ENCODE data around the gene DLG5.

Gene DLG5

DNA sequence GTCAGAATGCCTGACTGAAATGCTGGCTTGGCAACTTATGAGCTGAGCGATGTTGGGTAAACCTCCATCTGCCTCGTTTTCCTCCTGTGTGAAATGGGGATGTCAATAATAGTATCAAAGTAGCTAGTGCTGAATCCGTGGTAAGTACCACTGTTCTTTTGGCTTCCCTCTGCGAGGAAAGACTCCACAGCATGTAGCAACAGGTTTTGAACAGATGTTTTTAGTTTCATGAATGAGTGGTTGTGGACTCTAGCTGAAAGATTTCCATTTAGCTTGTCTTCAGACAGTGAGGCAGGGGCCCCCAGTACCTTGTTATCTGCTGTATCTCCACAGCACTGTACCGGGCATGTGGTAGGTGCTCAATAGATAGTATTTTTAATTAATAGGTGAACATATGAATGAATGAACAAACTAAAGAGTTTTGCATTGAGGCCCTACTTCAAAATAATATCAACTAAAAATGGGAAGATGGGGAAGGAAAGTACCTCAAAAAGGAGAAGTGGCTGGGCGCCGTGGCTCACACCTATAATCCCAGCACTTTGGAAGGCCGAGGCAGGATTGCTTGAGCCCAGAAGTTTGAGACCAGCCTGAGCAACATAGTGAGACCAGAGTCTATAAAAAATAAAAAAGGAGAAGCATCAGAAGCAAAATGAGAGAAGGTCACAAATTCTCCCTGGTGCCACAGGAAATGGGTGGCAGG, 5.6 kb upstream of the DLG5 start:
- DNase-seq, result no peak
- no peak for TF ChIP-seq POLR2A (IDR thresholded peaks at IDR 0.05; ENCODE audit: low read length)
- no peak for TF ChIP-seq GATA1 (IDR thresholded peaks at IDR 0.05; ENCODE audit: low read depth, low read length)

DNA sequence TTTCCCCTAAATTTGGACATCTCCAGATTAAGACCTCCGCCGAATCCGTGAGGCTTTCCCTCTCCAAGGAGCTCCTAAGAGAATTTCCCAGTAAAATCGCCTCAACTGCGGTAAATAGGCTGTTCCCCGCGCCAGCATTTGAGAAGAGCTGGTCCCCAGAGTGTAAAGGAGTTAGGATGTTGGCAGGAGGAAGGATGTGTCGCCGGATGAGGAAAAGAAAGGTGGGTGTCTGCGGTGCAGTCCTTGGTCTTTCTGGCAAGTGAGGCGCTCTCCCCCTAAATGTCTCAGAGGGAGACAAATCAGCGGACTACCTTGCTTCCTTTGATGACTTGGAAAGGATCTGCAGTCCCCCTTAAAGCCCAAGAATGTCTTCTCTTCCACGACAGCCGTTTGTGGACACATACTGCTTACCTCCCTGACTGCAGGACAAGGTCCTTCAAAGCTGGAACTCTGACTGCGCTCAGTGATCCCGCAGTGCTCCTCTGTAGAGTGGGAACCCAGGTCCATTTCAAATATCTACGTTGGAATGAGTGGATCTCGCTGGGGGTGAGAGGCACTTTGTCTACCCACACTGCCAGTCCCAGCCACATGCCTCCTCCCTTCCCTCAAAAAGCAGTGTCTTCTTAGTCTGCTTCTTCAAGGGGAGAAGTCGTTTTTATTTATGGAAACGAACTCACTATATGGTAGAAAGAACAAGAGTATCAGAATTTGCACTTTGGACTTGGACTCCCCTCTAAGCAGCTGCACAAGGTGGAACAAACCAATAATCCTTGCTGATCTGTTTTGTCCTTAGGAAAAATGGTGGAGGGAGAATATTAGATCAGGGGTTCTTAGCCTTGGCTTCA, 1.1 kb upstream of the DLG5 start:
- DNase-seq, result no peak
- TF ChIP-seq POLR2A (IDR thresholded peaks at IDR 0.05; ENCODE audit: low read length) (no peak), GATA1 (IDR thresholded peaks at IDR 0.05; ENCODE audit: low read depth, low read length) (no peak)

DNA sequence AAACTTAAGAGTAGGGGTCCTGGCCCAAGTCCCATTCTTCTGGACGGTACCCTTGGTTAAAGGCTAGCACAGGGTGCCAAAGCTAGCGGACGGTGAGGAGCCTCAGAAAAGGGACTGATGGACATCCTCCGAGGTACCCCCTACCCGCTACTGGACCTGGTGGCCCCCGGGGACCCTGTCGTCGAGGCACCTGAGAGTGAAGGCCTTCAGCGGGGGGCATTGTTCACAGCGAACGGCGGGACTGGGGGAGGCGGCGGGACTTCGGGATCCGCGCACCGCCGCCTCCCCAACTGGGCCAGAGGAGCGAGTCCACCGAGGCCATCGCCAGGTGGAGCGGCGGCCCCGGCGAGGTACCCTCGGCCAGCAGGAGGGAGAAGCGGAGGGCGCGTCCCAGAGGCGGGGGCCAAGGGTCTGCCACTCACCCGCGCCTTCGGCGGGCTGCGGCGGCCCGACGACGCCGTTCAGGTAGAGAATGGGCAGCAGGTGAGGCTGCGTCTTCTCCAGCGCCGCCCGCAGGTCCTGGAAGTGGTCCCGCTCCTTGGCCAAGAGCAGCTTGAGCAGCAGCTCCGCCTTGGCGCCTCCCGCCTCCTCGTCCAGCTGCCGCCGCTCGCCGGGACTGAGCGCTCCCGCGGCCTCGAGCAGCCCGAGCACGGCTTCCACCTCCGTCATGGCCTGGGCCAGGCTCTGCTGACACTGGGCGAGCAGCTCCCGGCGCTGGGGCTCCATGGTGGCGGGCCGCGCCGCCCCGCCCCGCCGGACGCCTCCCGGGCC, 575 bp downstream of the DLG5 start:
- peak; percentile 54 to 72 for DNase-seq
- TF ChIP-seq GATA1 (IDR thresholded peaks at IDR 0.05; ENCODE audit: low read depth, low read length), result no peak
- no peak for TF ChIP-seq POLR2A (IDR thresholded peaks at IDR 0.05; ENCODE audit: low read length)

DNA sequence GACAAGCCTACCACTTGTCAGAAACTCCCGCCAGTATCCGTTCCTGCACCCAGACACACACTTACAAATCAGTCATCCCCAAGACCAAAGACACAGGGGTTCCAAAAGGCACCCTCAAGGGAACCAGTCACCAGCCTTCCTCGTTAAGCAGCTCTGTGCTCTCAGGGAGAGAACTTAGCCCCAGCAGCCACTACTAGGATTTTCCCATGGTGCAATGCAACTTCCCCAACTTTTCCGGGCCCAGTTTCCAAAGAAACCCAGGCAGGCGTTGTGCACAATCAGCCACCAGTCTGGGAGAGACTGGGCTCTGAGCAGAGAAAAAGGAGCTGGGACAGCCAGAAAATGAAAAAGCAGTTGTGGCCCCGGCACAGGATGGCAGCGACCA, 1.2 kb downstream of the DLG5 start:
- TF ChIP-seq POLR2A (IDR thresholded peaks at IDR 0.05; ENCODE audit: low read length) (no peak), GATA1 (IDR thresholded peaks at IDR 0.05; ENCODE audit: low read depth, low read length) (no peak)
- DNase-seq, result peak in 1 of 2 experiments; percentile 31

DNA sequence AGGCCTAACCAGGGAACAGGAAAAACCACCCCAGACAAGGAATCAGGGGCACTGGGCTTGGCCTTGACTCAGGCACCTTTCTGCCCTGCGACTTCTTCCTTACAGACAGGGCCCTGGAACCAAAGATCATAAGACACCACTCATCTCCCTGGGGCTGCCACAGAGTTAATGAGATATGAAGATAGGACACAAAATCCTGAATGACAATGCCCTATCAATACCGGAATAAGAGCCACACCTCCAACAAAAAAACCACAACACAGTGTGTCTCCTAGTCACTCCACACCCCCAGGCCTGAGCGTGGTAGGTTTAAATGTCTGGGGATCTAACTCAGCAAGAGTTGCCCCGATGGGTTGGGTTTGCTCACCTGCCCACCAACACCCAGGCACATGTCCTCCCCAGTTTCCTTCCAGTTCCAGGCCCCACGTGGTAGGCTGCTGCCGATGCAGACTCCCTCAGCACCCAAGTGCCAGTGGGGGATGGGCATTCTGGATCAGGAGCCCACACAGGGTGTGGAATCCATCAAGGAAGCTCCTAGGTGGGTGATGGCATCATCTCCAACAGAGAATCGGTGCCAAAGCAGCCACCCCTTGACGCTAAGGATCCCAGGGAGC, 3.9 kb downstream of the DLG5 start:
- TF ChIP-seq GATA1 (IDR thresholded peaks at IDR 0.05; ENCODE audit: low read depth, low read length) (no peak), POLR2A (IDR thresholded peaks at IDR 0.05; ENCODE audit: low read length) (no peak)
- DNase-seq, result peak in 1 of 2 experiments; percentile 24

DNA sequence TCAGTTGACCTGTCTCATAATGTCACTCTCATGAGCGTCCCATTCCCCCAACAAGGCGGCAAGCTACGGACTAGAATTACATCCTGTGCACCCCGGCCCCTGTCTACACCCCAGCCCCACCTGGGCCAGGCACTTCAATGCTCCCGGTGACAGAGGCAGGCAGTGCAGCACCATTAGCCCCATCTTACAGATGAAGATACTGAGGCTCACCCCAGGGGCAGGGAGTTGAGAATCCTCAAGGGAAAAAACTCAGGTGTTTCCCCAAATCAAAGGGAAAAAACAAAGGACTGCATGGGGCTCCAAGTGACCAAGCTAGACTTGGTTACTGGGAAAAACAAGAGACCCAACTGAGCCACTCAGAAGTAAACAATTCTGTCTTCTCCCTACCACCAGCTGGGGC, 4.5 kb downstream of the DLG5 start:
- no peak for DNase-seq
- TF ChIP-seq POLR2A (IDR thresholded peaks at IDR 0.05; ENCODE audit: low read length), result no peak
- TF ChIP-seq GATA1 (IDR thresholded peaks at IDR 0.05; ENCODE audit: low read depth, low read length), result no peak

GRCh38 chr10:77921395-77921794, 5.2 kb downstream of the DLG5 start:
- TF ChIP-seq GATA1 (IDR thresholded peaks at IDR 0.05; ENCODE audit: low read depth, low read length) (no peak), POLR2A (IDR thresholded peaks at IDR 0.05; ENCODE audit: low read length) (no peak)
- no peak for DNase-seq

- TF ChIP-seq GATA1 (IDR thresholded peaks at IDR 0.05; ENCODE audit: low read depth, low read length) (no peak), POLR2A (IDR thresholded peaks at IDR 0.05; ENCODE audit: low read length) (no peak)
- DNase-seq, result no peak
These were observed 6.1 kb downstream of the DLG5 start for GRCh38 chr10:77920495-77920894.

DNA sequence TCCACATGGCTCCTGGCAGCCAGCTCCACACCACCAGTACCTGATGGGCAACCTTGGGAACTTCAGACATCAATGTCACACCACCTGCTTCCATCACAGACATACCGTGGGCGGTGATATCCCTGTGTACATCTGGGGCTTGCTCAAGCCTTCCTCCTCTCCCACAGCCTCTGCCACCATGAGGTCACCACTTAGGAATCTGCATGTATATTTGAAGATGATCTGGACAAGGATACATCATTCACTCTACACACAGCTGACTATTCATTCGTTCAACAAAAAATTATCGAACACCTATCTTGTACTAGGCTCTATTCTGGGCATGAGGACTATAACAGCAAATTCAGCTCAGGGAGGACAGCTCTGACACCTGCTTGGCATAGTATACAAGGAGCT, 6.8 kb downstream of the DLG5 start:
- DNase-seq, result no peak
- TF ChIP-seq POLR2A (IDR thresholded peaks at IDR 0.05; ENCODE audit: low read length) (no peak), GATA1 (IDR thresholded peaks at IDR 0.05; ENCODE audit: low read depth, low read length) (no peak)

GRCh38 chr10:77915319-77916105, 11.0 kb downstream of the DLG5 start:
- no peak for DNase-seq
- TF ChIP-seq GATA1 (IDR thresholded peaks at IDR 0.05; ENCODE audit: low read depth, low read length) (no peak), POLR2A (IDR thresholded peaks at IDR 0.05; ENCODE audit: low read length) (no peak)

DNA sequence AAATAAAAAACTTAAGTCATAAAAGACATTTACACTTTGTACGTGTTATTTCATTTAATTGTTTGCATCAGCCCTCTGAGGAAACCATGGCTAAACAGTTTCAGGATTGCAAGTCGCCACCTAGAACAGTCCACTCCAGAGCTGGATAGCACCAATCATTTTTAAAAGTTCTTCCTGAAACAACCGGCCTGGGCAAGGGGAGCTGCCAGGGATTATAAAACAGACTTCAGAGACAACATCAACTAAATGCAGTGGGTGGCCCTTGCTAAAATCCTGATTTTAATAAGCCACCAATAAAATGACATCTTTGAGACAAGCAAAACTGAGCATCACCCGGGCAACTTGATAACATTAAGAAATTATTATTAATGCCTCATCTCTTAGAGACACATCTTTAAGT, 13.5 kb downstream of the DLG5 start:
- no peak for TF ChIP-seq GATA1 (IDR thresholded peaks at IDR 0.05; ENCODE audit: low read depth, low read length)
- no peak for TF ChIP-seq POLR2A (IDR thresholded peaks at IDR 0.05; ENCODE audit: low read length)
- DNase-seq, result no peak

DNA sequence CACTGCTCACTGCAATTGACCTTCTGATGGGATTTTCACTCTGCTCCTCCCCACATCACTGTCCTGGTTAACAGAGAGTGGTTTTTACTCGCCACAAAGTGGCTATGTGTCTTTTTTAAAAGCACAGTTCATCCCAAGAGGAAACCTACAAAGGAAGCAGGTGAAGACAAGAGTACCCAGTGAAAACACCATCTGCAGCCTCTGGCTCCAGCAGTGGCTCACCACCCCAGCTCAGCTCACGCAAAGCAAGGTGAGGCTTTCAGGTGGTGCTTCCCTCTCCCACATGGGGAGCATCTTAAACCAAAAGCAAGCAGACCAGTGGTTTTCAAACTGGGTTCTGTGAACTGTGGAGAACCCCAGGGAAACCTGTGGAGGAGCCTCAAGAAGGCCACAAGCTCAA, 14.0 kb downstream of the DLG5 start:
- DNase-seq, result no peak
- no peak for TF ChIP-seq POLR2A (IDR thresholded peaks at IDR 0.05; ENCODE audit: low read length)
- TF ChIP-seq GATA1 (IDR thresholded peaks at IDR 0.05; ENCODE audit: low read depth, low read length), result no peak

DNA sequence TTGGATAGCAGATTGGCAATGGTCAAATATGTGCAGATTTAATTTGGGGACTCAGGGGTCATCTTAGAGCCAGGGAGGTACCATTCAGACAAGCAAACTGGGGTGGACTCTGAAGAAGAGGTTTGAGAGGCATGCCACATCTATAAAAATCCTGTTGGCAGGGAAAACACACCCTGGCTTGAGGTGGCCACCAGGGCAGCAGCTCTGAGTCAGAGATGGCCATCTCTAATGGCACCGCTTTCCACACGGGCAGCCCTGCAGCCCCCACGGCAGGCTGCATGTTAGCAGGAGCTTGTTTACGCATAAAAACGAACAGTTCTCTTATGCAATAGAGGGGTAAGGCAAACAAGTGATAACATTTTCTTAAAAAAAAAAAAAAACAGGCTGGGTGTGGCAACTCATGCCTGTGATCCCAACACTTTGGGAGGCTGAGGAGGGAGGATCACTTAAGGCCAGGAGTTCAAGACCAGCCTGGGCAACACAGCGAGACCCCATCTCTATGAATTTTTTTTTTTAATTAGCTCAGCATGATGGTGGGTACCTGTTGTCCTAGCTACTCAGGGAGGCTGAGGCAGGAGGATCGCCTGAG, 14.9 kb downstream of the DLG5 start:
- DNase-seq, result peak; percentile 82 to 83
- no peak for TF ChIP-seq GATA1 (IDR thresholded peaks at IDR 0.05; ENCODE audit: low read depth, low read length)
- no peak for TF ChIP-seq POLR2A (IDR thresholded peaks at IDR 0.05; ENCODE audit: low read length)

Measured in erythroblast (primary cell).